ENCODE measurements around the gene H1-8. TPM values are rescaled to one million over a fixed set of nuclear protein-coding genes. Genes with fewer than 3 reads are reported as not detected.

Gene H1-8
- total RNA-seq, 4 donors from 2014 or later, result not detected

DNA sequence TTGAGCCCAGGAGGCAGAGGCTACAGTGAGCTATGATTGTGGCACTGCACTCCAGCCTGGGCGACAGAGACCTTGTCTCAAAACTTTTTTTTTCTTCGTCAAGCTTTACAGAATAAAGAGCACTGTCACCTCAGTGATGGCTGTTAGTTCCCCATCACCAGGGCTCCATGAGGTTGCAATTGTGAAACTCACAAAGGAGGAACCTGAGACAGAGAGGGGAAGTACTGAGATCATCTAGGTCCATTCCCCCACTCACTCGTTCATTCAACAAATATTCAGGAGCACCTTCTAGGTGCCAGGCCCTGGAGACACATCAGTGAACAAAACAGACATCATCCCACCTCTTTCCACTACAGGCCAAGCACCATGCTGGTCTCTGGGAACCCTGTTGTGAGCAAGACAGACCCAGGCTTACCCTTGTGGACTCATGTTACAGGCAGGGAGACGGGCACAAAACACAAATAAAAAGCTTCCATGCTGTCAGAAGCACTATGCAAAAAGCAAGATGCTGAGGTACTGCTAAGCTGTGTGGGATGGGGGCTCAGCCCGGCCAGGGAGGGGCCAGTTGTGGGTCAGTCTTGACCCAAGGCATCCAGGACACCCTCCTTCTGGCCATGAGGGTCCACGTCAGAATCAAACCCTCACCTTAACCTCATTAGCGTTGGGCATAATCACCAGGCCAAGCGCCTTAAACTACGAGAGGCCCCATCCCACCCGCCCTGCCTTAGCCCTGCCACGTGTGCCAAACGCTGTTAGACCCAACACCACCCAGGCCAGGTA lies 16.7 kb upstream of the H1-8 start:
- DNase-seq, result no peak
- Histone ChIP-seq H3K4me1 (no peaks in the 10 kb centered on the region), H3K4me3 (no peak overlapping the region), H3K27ac (no peak overlapping the region), H3K27me3 (no peaks in the 10 kb centered on the region), H3K36me3 (no peaks in the 10 kb centered on the region), H3K9me3 (no peaks in the 10 kb centered on the region)
- intact Hi-C loops (cut with DNase I; ENCODE audit: low total_unique reads), result no loop called here
- in situ Hi-C loops (cut with MboI; ENCODE audit: low pct_ligation_motif_present in 1 of 4, low pct_unique_long_range_greater_than_20kb in 1 of 4, low sequenced_read_pairs in 3 of 4), result no loop called here
- 76 to 82% methylated on average over 2 to 12 of the region's 12 CpGs for WGBS, 2 donors (ENCODE audit: low coverage in 1 of 2)
- TF ChIP-seq CTCF (IDR thresholded peaks at IDR 0.05) (no peak), POLR2A (IDR thresholded peaks at IDR 0.05) (no peak), EP300 (IDR thresholded peaks at IDR 0.05; ENCODE audit: low read depth) (no peak), POLR2AphosphoS5 (IDR thresholded peaks at IDR 0.05) (no peak)

DNA sequence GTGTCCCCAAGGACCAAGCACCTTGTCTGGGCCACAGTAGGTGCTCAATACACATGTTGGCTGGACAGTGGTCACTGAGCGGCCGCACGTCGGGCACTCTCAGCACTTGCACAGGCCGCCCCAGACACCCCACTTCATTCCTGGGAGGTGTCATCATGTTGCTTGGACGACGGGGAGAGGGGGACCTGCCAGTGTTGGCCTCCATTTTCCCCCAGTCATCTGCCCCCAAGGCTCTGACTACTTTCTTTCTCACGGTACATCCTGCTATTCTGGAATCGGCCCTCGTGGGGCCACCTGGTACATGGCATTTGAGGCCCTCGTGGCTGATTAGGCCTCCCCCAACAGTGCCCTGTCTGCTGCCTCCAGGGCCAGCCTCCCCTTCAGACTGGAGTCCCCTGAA lies 15.7 kb upstream of the H1-8 start:
- no peaks in the 10 kb centered on the region for H3K4me1 ChIP-seq

GRCh38 chr3:129528589-129529100 lies 14.3 kb upstream of the H1-8 start, which contains the start of gene RHO:
TSS of gene RHO (plus strand) at chr3:129528639. CDS start at chr3:129528734, 95 bp downstream.
- intact Hi-C loops (cut with DNase I; ENCODE audit: low total_unique reads), result no loop called here
- Histone ChIP-seq H3K9me3 (no peaks in the 10 kb centered on the region), H3K4me3 (no peak within 1 kb of the TSS), H3K27ac (no peak within 1 kb of the TSS), H3K4me1 (no peaks in the 10 kb centered on the region), H3K27me3 (no peaks in the 10 kb centered on the region), H3K36me3 (no peaks in the 10 kb centered on the region)
- TF ChIP-seq EP300 (IDR thresholded peaks at IDR 0.05; ENCODE audit: low read depth) (no peak), POLR2A (IDR thresholded peaks at IDR 0.05) (no peak), CTCF (IDR thresholded peaks at IDR 0.05) (no peak), POLR2AphosphoS5 (IDR thresholded peaks at IDR 0.05) (no peak)
- 93% methylated on average over 18 of the region's 18 CpGs; no CpG with 5 or more reads in 1 of the 2 donors for WGBS, 2 donors (ENCODE audit: low coverage in 1 of 2)
- no peak for DNase-seq
- in situ Hi-C loops (cut with MboI; ENCODE audit: low pct_ligation_motif_present in 1 of 4, low pct_unique_long_range_greater_than_20kb in 1 of 4, low sequenced_read_pairs in 3 of 4), result no loop called here

More for the DNA sequence above, 15.7 kb upstream of the H1-8 start:
- no peak for TF ChIP-seq POLR2AphosphoS5 (IDR thresholded peaks at IDR 0.05)
- no peak for TF ChIP-seq CTCF (IDR thresholded peaks at IDR 0.05)
- no peak for TF ChIP-seq EP300 (IDR thresholded peaks at IDR 0.05; ENCODE audit: low read depth)
- no peak for TF ChIP-seq POLR2A (IDR thresholded peaks at IDR 0.05)
- no peaks in the 10 kb centered on the region for H3K27me3 ChIP-seq
- intact Hi-C loops (cut with DNase I; ENCODE audit: low total_unique reads), result no loop called here
- H3K4me3 ChIP-seq, result no peak overlapping the region
- no peaks in the 10 kb centered on the region for H3K36me3 ChIP-seq
- H3K27ac ChIP-seq, result no peak overlapping the region
- 90 to 95% methylated on average over 4 to 11 of the region's 11 CpGs for WGBS, 2 donors (ENCODE audit: low coverage in 1 of 2)
- H3K9me3 ChIP-seq, result no peaks in the 10 kb centered on the region
- no peak for DNase-seq
- in situ Hi-C loops (cut with MboI; ENCODE audit: low pct_ligation_motif_present in 1 of 4, low pct_unique_long_range_greater_than_20kb in 1 of 4, low sequenced_read_pairs in 3 of 4), result no loop called here

DNA sequence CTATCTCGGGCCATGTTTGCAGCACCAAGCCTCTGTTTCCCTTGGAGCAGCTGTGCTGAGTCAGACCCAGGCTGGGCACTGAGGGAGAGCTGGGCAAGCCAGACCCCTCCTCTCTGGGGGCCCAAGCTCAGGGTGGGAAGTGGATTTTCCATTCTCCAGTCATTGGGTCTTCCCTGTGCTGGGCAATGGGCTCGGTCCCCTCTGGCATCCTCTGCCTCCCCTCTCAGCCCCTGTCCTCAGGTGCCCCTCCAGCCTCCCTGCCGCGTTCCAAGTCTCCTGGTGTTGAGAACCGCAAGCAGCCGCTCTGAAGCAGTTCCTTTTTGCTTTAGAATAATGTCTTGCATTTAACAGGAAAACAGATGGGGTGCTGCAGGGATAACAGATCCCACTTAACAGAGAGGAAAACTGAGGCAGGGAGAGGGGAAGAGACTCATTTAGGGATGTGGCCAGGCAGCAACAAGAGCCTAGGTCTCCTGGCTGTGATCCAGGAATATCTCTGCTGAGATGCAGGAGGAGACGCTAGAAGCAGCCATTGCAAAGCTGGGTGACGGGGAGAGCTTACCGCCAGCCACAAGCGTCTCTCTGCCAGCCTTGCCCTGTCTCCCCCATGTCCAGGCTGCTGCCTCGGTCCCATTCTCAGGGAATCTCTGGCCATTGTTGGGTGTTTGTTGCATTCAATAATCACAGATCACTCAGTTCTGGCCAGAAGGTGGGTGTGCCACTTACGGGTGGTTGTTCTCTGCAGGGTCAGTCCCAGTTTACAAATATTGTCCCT lies 13.4 kb upstream of the H1-8 start:
- Histone ChIP-seq H3K4me1 (no peaks in the 10 kb centered on the region), H3K27me3 (no peaks in the 10 kb centered on the region), H3K9me3 (no peaks in the 10 kb centered on the region), H3K27ac (no peak overlapping the region), H3K4me3 (no peak overlapping the region), H3K36me3 (no peaks in the 10 kb centered on the region)
- WGBS, 2 donors (ENCODE audit: low coverage in 1 of 2), result 81 to 92% methylated on average over 5 to 12 of the region's 12 CpGs
- intact Hi-C loops (cut with DNase I; ENCODE audit: low total_unique reads), result no loop called here
- DNase-seq, result no peak
- in situ Hi-C loops (cut with MboI; ENCODE audit: low pct_ligation_motif_present in 1 of 4, low pct_unique_long_range_greater_than_20kb in 1 of 4, low sequenced_read_pairs in 3 of 4), result no loop called here
- no peak for TF ChIP-seq EP300 (IDR thresholded peaks at IDR 0.05; ENCODE audit: low read depth)
- TF ChIP-seq CTCF (IDR thresholded peaks at IDR 0.05), result no peak
- no peak for TF ChIP-seq POLR2AphosphoS5 (IDR thresholded peaks at IDR 0.05)

Data from transverse colon (tissue), 4 donors.